SK-N-SH (cell line): ENCODE results near the gene ACTN4.

Source experiments
- CTCF ChIP-seq: fragments of 200-600 bp; sonication (generic); IDR thresholded peaks from 2 replicates; pipeline ENCODE4 v1.6.1; 2017; ENCODE audit warnings: antibody characterized with exemption, mild to moderate bottlenecking, moderate library complexity
- EP300 ChIP-seq, 2 experiments: IDR thresholded peaks; 2 replicates each; pipeline versions ENCODE4 v1.4.0 to v1.6.1; 2012; ENCODE audit warnings: borderline replicate concordance in 1 of 2, low read depth in 1 of 2, low read length in 1 of 2
- MAX ChIP-seq: IDR thresholded peaks from 2 replicates; pipeline ENCODE4 v1.4.0; 2012; ENCODE audit warnings: low read depth
- NFIC ChIP-seq: IDR thresholded peaks from 2 replicates; pipeline ENCODE4 v1.4.0; 2012; ENCODE audit warnings: borderline replicate concordance
- POLR2AphosphoS5 ChIP-seq: IDR thresholded peaks from 2 replicates; pipeline ENCODE4 v1.6.1; 2012; ENCODE audit warnings: low read depth, low read length
- RFX5 ChIP-seq: IDR thresholded peaks from 2 replicates; pipeline ENCODE4 v1.6.1; 2012; ENCODE audit warnings: mild to moderate bottlenecking, improper control_type of control experiment, low read length
- USF2 ChIP-seq: fragments of 150-350 bp; IDR thresholded peaks from 2 replicates; pipeline ENCODE4 v1.6.1; 2017; ENCODE audit warnings: antibody characterized with exemption, low read length, low read depth, borderline replicate concordance

- TF ChIP-seq EP300 (IDR thresholded peaks at IDR 0.05; ENCODE audit: borderline replicate concordance in 1 of 2, low read depth in 1 of 2, low read length in 1 of 2) (no peak), USF2 (no peak), POLR2AphosphoS5 (no peak; the same call in 1 of the 2 replicates), CTCF (no peak), RFX5 (no peak), NFIC (no peak), MAX (no peak)
These were observed 85.7 kb downstream of the ACTN4 start for GRCh38 chr19:38733241-38733492.
